UCSD-AML1 (cell line): ENCODE results near the gene PLEKHG4.

Experiments
- DNase-seq: peaks from one replicate; lab custom pipeline; 2025; ENCODE audit not compliant: unreplicated experiment; lab: John Stamatoyannopoulos, UW

The PLEKHG4 gene

DNA sequence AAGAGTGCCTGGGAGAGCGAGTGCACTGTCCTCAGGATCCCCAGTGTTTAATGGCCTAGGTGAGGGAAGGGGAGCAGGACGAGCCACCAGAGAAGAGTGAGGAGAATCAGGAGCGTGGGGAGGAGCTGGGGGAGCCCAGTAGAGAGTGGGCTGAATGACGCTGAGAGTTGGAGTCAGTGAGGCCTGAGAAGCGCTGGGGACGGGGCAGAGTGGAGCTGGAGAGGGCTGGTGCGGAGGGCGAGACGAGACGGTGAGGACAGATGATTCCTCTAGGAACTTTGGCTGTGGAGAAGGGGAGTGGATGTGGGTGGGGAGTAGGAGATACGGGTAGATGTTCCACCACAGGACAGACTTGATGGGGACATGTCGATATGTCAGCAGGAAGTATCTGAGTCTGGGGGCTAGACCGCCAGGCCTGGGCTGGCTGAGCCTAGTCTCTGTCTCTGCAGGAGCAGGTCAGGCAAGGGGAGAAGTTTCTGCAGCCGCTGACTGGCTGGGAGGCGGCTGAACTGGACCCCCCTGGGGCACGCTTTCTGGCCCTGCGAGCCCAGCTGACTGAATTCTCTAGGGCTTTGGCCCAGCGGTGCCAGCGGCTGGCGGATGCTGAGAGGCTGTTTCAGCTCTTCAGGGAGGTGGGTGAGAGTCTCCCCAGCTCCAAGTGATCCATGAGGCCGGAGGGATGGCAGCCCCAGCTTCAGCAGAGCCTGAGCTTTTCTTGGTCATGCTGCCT lies 4.7 kb downstream of the PLEKHG4 start:
- DNase-seq: no peak

DNA sequence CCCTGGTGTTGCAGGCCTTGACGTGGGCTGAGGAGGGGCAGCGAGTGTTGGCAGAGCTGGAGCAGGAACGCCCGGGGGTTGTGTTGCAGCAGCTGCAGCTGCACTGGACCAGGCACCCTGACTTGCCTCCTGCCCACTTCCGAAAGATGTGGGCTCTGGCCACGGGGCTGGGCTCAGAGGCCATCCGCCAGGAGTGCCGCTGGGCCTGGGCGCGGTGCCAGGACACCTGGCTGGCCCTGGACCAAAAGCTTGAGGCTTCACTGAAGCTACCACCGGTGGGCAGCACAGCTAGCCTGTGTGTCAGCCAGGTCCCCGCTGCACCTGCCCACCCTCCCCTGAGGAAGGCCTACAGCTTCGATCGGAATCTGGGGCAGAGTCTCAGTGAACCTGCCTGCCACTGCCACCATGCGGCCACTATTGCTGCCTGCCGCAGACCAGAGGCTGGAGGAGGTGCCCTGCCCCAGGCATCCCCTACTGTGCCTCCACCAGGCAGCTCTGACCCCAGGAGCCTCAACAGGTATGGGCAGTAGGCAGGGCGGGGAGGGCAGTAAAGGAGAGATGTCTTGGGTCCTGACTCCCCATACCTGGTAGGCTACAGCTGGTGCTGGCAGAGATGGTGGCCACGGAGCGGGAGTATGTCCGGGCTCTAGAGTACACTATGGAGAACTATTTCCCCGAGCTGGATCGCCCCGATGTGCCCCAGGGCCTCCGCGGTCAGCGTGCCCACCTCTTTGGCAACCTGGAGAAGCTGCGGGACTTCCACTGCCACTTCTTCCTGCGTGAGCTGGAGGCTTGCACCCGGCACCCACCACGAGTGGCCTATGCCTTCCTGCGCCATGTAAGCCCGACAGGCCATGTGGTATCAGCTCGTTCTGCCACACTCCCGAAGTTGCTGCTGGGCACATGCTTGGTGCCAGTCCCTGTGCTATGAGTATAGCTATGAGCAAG lies 5.6 kb downstream of the PLEKHG4 start:
- no peak for DNase-seq

DNA sequence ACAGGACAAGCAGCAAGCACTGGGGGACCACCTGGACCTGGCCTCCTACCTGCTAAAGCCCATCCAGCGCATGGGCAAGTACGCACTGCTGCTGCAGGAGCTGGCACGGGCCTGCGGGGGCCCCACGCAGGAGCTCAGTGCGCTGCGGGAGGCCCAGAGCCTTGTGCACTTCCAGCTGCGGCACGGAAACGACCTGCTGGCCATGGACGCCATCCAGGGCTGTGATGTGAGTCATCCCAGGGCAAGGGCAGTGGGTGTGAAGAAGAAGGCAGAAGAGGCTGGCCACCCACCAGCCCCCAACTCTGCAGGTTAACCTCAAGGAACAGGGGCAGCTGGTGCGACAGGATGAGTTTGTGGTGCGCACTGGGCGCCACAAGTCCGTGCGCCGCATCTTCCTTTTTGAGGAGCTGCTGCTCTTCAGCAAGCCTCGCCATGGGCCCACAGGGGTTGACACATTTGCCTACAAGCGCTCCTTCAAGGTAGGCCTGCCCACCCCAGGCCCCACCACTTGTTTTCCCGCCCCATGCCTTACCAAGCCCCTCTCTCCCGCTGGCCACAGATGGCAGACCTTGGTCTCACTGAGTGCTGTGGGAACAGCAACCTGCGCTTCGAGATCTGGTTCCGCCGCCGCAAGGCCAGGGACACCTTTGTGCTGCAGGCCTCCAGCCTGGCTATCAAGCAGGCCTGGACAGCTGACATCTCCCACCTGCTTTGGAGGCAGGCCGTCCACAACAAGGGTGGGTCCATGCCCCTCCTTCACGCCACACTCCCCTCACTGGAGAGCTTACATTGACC lies 7.3 kb downstream of the PLEKHG4 start:
- DNase-seq: no peak

DNA sequence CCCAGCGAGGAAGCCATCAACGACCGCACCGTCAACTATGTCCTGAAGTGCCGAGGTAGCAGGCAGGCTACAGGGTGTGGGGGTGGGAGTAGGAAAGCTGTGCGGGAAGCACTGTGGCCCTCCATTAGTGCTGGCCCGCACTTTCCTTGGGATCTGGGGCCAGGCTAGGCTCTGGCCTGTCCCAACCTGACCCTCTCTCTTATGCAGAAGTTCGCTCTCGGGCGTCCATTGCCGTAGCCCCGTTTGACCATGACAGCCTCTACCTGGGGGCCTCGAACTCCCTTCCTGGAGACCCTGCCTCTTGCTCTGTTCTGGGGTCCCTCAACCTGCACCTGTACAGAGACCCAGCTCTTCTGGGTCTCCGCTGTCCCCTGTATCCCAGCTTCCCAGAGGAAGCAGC lies 8.6 kb downstream of the PLEKHG4 start:
- DNase-seq: no peak

DNA sequence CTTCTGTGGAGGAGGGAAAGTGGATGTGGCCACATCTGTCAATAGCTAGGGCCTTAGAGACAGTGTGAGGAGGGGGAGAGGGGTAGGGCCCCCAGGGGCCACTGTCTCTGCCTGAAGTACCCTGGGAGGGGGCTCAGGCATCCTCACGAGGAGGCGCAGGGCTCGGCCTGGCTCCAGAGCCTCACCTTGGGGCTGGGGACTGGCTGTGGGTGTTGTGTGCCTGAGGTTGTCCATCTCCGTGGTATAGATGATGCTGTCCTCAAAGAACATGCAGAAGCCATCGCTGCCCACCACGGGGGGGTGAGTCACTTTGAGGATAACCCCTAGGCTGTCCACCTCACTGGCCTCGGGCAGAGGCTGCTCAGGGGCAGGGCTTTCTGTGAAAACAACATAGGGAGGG lies 12.1 kb downstream of the PLEKHG4 start:
- DNase-seq: no peak

DNA sequence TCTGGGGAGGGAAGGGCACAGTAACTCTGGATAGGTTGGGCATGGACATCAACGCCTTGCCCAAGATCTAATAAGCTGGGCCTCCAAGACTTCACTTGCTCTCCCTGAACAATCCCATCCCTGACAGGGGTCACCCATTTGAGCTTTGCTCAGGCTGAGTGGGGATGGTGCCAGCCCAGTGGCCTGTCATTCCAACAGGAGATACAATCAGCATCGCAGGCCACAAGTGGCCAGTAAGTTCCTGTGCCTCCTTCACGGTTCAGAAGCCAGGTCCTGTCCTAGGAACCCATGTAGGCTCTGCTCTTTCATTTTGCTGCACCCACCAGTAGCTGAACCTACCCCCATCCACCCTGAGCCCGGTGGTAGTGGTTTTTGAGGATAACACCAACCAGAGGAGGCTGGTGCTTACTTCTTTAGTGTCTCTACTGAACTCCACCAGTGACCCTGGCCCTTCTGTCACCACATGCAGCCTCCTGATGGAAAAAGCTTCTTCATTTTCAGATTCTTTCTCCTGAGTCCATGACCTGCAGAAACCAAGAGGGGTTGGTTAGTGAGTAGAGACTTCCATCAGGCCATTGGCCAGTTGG lies 14.9 kb downstream of the PLEKHG4 start:
- no peak for DNase-seq

DNA sequence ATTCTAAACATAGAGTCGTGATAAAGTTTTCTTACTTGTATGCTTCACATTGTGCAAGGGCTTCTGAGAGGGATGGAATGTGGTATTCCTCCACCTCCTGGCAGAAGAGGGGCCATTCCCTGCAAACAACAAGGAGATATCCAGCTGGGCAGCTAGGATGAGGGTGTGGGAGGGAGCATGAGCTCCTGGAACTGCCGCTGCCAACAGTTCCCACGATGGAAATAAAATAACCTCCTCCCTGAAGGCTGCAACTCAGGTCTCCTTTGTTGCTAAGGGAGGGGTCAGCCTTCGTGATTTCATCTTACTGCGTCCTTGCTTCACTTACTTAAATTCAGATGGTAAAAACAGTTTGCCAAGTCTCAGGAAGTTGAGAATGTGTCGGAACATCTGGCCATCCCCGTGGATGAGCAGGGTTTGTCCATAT lies 15.6 kb downstream of the PLEKHG4 start:
- no peak for DNase-seq

DNA sequence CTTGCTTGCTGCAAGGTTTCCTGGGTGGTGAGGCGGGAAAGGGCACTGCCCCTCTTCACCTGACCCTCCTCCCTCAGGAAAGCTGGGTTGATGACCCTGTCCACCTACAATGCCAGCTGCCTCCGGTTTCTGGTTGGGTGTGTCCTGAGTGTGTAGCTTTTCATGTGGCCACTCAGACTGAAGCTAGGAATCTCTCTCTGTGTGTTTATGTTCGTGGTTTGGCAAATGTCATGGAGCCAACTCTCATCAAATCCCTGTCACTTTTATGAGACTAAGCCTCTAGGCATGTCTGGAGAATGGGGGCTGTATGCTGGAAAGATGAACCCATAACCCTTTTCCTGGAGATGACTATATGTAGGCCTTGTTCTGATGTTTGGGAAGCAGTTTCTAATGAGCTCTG lies 17.1 kb downstream of the PLEKHG4 start:
- no peak for DNase-seq

DNA sequence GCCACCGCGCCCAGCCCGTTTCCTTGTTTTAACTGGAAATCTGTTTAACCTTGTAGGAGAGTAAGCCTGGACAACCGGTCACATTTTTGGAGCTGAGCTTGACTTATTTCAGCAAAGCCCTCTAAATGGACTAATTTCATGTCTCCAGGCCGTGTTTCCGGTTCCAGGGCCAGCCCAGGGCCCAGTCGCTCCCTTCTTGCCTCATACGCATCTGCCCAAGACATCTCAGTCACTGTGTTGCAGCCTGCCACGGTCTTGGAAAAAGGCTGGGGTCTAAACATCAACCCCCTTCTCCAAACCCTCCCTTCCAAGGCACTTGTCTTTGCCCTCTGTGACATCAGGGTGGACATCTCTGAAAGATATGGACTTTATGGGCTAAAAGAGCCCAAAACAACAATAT lies 18.9 kb downstream of the PLEKHG4 start:
- no peak for DNase-seq

DNA sequence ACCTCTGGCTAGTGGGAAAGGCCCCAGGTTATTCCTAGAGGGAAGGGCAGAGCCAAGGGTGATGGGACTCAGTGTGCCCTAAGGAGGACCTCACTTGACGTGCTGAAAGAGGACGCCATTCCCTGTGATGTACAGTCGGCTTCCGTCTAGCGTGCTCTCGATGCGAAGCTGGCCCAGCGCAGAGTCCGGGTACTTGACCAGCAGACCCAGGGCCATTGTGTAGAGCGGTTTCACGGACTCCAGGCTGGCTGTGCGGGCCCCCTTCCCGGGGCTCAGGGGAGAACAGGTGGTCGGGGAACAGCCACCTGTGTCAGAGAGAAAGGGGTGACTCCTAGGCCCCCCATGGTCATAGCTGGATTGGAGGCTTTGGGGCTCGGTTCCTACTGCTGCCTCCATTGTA lies 19.9 kb downstream of the PLEKHG4 start:
- no peak for DNase-seq

DNA sequence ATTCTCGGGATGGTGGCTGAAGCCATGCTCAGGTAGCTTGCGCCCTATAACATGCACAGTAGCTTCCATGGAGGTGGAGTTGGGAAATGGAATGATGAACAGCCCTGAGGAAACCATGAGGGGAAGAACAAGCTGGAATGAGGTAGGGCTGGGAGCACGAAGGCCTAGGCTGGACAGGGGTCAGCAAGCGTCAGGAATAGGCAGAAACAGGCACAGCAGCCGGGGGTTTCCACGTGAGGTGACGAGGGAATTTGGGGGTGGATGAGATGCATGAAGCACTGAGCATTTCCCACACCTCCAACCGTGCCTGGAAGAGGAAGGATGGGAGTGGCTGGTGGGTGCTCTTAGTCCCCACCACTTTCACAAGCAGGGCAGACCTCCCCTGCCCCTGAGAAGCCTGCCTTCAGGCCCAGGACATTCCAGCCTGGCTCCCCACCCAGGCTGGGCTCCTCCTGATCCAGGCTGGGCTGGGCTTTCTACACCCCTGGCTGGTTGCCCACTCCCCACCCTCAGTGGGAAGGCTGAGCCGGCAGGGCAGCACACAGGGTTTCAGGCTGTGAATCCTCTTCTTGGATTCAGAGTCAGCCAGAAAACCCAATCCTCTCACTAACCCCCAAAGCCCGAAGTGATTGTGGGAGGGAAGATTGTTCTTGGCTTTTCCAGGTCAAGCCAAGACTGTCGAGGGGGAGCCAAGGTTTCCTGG lies 21.9 kb downstream of the PLEKHG4 start:
- DNase-seq: no peak

DNA sequence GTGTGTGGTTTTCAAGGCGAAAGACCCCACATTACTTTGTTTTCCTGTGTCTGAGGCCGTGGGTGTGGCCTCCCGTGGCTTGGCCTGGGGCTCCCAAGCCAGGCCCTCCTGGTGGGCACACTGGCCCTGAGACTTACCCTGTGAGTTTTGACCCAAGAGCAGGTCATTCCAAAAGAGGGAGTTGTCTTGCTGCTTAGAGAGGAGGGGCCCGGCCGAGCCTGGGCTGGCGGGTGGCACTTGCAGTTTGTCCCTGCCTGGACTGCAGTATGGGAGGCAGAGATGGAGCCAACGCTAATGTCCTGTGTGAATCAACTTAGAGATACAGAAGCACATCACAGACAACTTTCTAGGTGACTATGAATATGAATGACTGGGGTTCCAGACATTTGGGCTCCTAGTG lies 22.7 kb downstream of the PLEKHG4 start:
- DNase-seq: no peak

DNA sequence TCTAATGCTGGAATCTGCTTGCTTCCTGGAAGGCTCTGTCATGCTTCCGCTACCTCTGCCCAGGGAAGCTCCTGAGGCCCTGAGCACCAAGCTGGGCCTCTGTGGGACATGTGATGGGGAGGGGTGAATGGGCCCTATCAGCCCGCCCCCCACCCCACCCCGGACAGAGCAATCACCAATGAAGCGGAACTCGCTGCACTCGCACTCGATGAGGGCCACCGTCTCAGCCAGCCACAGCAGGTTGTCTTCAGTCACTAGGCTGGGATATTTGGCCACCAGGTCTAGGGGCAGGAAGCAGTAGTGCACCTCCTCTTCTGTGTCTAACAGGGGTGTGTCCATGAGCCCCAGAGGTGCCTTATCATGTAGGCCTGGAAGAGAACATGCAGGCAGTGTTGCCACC lies 23.6 kb downstream of the PLEKHG4 start:
- DNase-seq: no peak

DNA sequence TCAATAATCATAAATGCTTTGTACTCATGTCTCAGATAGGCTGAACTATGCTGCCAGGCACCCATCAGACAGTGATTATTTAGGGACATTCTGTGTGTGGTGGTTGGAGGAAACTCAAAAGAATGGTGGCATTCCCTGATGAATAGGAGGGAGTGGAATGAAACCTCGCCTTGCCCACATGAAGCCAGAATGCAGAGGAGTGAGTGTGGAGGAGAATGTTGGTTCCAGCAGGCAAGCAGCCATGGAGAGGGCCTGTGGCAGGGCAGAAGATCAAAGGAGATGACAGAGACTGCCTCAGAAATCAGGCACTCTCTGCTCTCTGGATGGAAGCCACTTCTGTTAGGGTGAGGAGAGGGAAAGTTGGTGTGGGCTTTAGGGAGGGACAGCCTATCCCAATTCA lies 24.7 kb downstream of the PLEKHG4 start:
- DNase-seq: no peak

DNA sequence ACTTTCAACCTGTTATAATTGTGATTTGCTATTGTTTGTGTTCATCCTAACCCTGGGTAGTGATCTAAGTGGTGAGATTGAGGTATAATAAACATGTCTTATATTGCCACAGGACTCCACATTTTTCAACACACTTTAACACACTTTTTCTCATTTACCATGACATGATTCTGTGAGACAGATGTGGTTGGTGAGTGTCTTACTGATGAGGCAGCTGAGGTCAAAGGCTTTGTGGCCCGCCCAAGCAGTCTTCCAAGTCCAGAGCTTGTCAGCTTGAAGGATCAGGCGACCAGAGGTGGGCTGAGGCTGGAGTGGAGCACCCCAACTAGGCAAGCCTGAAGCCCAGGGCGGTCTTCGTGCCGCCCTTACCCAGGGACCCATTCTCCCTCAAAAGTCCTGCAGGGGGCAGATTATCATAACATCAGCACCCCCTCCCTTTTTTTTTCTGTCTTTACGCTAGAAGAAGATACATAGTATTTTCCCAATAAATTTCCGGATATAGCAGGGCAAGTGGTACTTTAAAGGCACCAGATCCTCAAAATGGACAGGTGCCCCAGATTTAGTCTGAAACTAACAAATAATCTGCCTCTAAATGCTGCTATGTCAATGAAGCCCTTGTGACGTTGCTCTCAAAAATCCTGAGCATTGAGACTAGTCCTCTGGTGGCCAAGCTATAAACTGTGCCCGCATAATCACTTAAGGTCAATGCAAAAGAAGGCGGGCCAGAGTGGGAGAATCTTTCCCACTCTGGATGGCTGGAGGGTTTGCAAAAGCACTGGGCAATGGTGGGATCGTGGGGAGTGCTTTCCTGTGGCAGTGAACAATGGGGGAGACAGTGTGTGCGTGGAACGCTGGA lies 26.1 kb downstream of the PLEKHG4 start:
- no peak for DNase-seq

DNA sequence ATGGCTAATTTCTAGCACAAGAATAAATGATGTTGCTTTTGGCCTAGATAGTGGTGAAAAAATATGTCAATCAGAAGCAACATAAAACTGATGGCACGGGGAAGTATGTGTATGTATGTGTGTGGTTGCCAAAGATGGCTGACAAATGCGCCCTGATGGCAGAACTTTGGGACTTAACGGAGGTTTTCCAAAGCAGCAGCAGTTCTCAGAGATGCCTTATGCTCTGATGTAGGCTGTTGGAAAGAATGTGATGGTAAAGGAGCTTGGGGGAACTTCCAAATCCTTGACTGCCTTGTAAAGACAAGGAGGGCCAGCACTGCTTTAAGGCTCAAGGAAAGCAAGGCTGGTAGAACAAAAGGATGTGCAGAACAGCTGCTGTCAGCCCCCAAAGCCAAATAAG lies 31.2 kb downstream of the PLEKHG4 start:
- no peak for DNase-seq

DNA sequence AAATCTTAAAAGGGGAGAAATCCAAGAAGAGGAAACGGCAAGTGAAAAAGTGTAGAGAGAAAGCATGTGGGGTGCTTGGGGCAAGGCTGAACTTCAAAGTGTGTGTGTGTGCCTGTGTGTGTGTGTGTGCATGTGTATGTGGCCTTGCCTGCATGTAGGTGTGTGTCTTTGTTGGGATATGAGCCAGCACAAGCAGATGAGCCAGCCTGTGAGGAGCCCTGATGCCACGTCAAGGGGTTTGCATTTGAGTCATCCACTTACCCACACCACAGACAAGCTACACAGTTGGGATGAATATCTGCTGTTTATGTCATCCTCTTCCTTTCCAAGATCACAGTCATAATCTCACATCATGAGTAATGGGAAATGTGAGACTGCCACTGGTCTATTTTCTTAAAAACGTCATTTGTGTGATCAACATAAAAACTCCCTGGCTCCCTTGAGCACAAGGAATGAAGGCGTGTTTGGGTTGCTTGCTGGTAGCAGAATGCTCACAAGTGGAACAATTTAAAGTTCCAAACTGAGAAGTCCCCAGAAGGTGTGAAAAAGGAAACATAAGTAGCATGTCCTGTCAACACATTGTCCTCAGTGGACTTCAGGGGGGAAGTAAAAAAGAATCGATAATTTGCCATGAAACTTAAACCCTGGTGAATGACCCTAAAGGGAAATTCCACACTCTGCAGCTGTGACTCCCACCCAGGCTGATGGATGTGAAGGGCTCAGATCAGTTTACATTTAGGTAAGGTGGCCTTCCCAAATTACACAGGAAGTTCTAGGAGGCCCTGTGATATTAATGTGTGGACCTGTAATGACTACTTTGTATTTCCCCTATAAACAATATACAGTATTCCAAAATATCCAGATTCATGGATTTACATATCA lies 32.5 kb downstream of the PLEKHG4 start:
- no peak for DNase-seq

DNA sequence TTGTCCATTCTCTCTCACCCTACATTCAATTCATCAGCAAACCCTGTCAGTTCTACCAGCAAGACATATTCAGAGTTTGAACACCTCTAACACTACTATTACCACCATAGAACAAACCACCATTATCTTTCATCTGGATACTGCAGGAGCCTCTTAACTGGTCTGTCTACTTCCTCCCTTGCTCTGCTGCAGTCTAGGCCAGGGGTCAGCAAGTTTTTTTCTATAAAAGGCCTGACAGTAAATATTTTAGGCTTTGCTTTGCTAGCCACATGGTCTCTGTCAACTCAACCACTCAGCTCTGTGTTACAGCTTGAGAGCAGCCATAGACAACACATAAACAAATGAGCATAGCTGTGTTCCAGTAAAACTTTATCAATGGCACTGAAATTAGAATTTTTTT lies 33.4 kb downstream of the PLEKHG4 start:
- no peak for DNase-seq

DNA sequence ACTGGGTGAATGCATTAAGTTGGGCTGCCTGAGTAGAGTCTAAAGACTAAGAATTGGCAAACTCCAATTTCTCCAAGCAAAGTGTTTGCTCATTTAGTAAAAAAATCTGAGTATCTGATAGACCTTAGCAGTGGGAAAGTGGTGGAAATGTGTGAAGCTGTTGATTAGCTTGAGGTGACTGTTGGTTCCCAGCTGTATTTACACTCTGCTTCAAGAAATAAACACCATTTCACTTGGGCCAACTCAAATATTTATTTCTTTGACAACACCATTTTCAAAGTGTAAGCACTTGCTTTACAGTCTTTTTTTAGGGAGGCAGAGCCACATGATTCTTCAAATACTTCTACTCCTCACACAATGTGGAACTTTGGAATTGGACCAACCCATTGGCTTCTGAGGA lies 38.5 kb downstream of the PLEKHG4 start:
- no peak for DNase-seq
